SK-N-SH treated with all-trans-retinoic acid at 6 μM for 48 hours (cell line): ENCODE measurements around the gene ZBTB7A.

ENCODE experiments used
- CREB5 ChIP-seq: fragments of 250-450 bp; sonication (Bioruptor Pico); IDR thresholded peaks from 2 replicates; pipeline ENCODE4 v1.5.1; 2020; ENCODE audit warnings: low read depth, mild to moderate bottlenecking, moderate library complexity
- CSRNP3 ChIP-seq: fragments of 250-450 bp; sonication (Bioruptor Pico); IDR thresholded peaks from 2 replicates; pipeline ENCODE4 v1.5.1; 2021; ENCODE audit warnings: mild to moderate bottlenecking, moderate library complexity
- ISL1 ChIP-seq: fragments of 250-450 bp; sonication (Bioruptor Pico); IDR thresholded peaks from 2 replicates; pipeline ENCODE4 v2.1.2; 2022; ENCODE audit warnings: mild to moderate bottlenecking, moderate library complexity
- TSHZ2 ChIP-seq: fragments of 250-450 bp; sonication (Bioruptor Pico); IDR thresholded peaks from 2 replicates; pipeline ENCODE4 v1.5.0; 2020; ENCODE audit warnings: mild to moderate bottlenecking, moderate library complexity

DNA sequence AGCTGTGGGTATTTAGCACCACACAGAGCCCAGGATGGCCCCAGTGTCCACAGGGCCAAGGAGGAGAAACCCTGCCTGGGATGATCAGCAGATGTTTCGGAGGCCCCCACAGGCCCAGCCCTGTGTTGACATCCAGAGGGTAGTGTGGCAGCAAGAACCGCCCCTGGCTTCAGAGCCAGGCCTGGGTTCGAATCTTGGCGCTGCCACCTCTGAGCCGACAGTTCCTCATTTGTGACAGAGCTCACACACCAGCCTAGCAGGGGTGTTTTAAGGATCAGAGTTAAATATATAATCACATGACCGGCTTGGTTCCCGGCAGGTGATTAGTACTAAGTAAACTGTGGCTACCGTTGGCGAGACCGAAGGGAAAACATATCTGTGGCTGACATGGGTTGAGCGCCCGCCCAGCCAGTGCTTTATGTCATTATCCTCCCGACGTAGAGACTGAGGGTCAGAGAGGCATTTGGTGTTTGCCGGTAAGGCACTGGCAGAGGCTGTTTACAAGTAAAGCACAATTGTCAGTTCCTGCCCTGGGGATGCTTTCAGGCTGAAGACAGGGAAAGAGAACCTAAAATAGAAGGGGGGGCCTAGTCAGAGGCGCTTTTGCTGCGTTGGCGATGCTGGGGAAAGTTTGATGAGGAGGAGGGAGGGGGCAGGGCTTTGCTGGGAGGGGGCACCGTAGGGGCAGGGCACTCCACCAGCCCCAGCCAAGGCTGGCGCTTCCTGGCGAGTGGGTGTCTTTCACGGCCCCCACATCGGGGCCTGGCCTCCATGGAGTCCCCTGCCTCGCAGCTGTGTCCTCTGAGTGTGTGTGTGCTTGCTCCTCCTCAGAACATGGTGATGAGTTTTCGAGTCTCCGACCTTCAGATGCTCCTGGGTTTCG lies 54.4 kb downstream of the ZBTB7A start:
- TF ChIP-seq TSHZ2 (CRISPR knock-in tag) (no peak), CREB5 (CRISPR knock-in tag) (no peak), ISL1 (CRISPR knock-in tag) (no peak), CSRNP3 (CRISPR knock-in tag) (no peak)
